HEK293 (cell line): ENCODE results near the gene ITGB1.

ENCODE experiments used
- CTCF ChIA-PET: fragments of 350-600 bp; formaldehyde crosslinking; extraction: SDS; loops from one replicate; lab custom pipeline; 2021; ENCODE audit warnings: antibody characterized with exemption; lab: Yijun Ruan, JAX
- POLR2A ChIA-PET: fragments of 300-600 bp; formaldehyde crosslinking; extraction: SDS; loops from one replicate; lab custom pipeline; 2020; ENCODE audit warnings: antibody characterized with exemption, inconsistent platforms; lab: Yijun Ruan, JAX
- H3K27ac ChIP-seq: fragments of 200-500 bp; sonication (Bioruptor generic); 2 replicates; pipeline ENCODE4 v1.5.1; 2014; ENCODE audit warnings: low read depth, low read length, control low read depth, inconsistent platforms; ENCODE audit errors: extremely low read depth
- H3K36me3 ChIP-seq, 2 experiments: fragments of 200-500 bp in 1 of 2; sonication (Bioruptor generic) in 1 of 2; 1 replicate in 1 of 2; 2 replicates in 1 of 2; pipeline ENCODE4 v1.5.1; 2014 to 2017; ENCODE audit warnings: inconsistent platforms in 2 of 2, low read length in 2 of 2; ENCODE audit not compliant: control insufficient read depth in 2 of 2, insufficient read depth in 1 of 2
- H3K4me1 ChIP-seq: fragments of 200-500 bp; sonication (Bioruptor generic); 2 replicates; pipeline ENCODE4 v1.5.1; 2014; ENCODE audit warnings: mild to moderate bottlenecking, low read length, inconsistent platforms; ENCODE audit not compliant: control insufficient read depth, insufficient read depth
- H3K4me3 ChIP-seq: 2 replicates; pipeline ENCODE4 v1.5.1; 2011; ENCODE audit warnings: low read depth, mild to moderate bottlenecking, control low read depth, low read length, moderate library complexity
- H3K9me3 ChIP-seq: fragments of 200-500 bp; sonication (Bioruptor generic); 2 replicates; pipeline ENCODE4 v1.5.1; 2014; ENCODE audit warnings: low read depth, low read length, inconsistent platforms; ENCODE audit not compliant: control insufficient read depth, insufficient read depth
- PRDM1 ChIP-seq: fragments of 450-650 bp; formaldehyde crosslinking; IDR thresholded peaks from 2 replicates; pipeline ENCODE4; 2016; ENCODE audit warnings: missing biosample characterization, missing genetic modification characterization
- ZBTB17 ChIP-seq: fragments of 450-650 bp; formaldehyde crosslinking; IDR thresholded peaks from 2 replicates; pipeline ENCODE4 v1.5.1; 2016; ENCODE audit warnings: missing biosample characterization, missing genetic modification characterization
- ZFP69B ChIP-seq: fragments of 450-650 bp; formaldehyde crosslinking; IDR thresholded peaks from 2 replicates; pipeline ENCODE4 v1.5.1; 2016; ENCODE audit warnings: missing biosample characterization, missing genetic modification characterization
- ZNF221 ChIP-seq: fragments of 450-650 bp; formaldehyde crosslinking; IDR thresholded peaks from 2 replicates; pipeline ENCODE4 v1.5.1; 2017; ENCODE audit warnings: missing biosample characterization, missing genetic modification characterization, borderline replicate concordance
- ZNF239 ChIP-seq: fragments of 450-650 bp; formaldehyde crosslinking; IDR thresholded peaks from 2 replicates; pipeline ENCODE4 v1.5.1; 2016; ENCODE audit warnings: missing biosample characterization, missing genetic modification characterization
- ZNF24 ChIP-seq: fragments of 450-650 bp; formaldehyde crosslinking; IDR thresholded peaks from 2 replicates; pipeline ENCODE4 v1.5.1; 2016; ENCODE audit warnings: missing biosample characterization, missing genetic modification characterization
- ZNF350 ChIP-seq: fragments of 450-650 bp; formaldehyde crosslinking; IDR thresholded peaks from 2 replicates; pipeline ENCODE4 v1.5.0; 2017; ENCODE audit warnings: missing biosample characterization, mild to moderate bottlenecking, missing genetic modification characterization
- ZNF501 ChIP-seq: fragments of 450-650 bp; formaldehyde crosslinking; IDR thresholded peaks from 2 replicates; pipeline ENCODE4 v1.5.1; 2016; ENCODE audit warnings: missing biosample characterization, missing genetic modification characterization
- ZNF600 ChIP-seq: fragments of 450-650 bp; formaldehyde crosslinking; IDR thresholded peaks from 2 replicates; pipeline ENCODE4 v1.5.1; 2016; ENCODE audit warnings: missing biosample characterization, missing genetic modification characterization
- ZNF610 ChIP-seq: fragments of 450-650 bp; formaldehyde crosslinking; IDR thresholded peaks from 2 replicates; pipeline ENCODE4 v1.5.1; 2016; ENCODE audit warnings: missing biosample characterization, missing genetic modification characterization, borderline replicate concordance
- ZNF677 ChIP-seq: fragments of 450-650 bp; IDR thresholded peaks from 2 replicates; pipeline ENCODE4 v1.5.0; 2018; ENCODE audit warnings: missing biosample characterization, mild to moderate bottlenecking, missing genetic modification characterization, moderate library complexity
- TF ChIP-seq, protein P1 (sequence below): fragments of 450-650 bp; formaldehyde crosslinking; IDR thresholded peaks from 2 replicates; pipeline ENCODE4 v1.5.1; 2016; ENCODE audit warnings: missing biosample characterization, missing genetic modification characterization
- TF ChIP-seq, protein P2 (sequence below): fragments of 450-650 bp; formaldehyde crosslinking; IDR thresholded peaks from 2 replicates; pipeline ENCODE4 v1.5.1; 2016; ENCODE audit warnings: missing biosample characterization, missing genetic modification characterization
- TF ChIP-seq, protein P3 (sequence below): fragments of 450-650 bp; formaldehyde crosslinking; IDR thresholded peaks from 2 replicates; pipeline ENCODE4 v1.5.1; 2016; ENCODE audit warnings: missing biosample characterization, missing genetic modification characterization

The ITGB1 gene

DNA sequence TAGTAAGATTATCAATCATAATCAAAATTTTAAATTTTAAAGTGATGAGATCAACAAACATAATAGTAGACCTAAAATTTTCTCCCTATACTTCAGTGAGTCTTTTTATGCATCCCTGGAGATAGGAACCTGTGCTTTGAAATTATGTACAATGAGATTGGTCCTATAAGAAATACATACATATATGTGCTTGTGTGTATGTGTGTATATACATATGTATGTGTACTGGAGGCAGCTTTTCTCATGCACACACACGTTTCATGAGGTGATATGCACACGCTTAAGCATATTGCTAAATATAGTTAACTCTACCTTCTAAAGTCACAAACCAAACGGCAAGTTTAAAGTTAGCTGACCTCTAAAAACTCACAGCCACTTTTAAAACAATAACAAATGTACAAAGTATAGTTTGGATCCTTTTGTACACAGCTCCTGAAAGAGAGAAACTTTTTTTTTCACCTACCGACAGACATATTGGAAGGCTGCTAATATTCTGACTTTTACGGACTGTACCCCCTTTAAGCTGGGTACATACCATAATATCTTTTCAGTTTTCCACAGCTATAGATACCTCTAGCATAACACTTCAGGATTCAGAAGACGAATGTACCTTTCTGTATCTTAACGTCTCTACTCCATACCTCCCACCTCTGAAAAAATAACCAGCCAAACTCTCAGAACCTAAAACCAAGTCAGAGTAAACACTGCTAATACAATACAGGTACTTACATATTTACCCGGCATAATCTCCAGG is 3.3 kb downstream of the ITGB1 start:
- TF ChIP-seq ZNF610 = no peak
- no peak for TF ChIP-seq ZNF350 (tag by site-specific recombination)
- no peak for TF ChIP-seq ZNF501 (tag by site-specific recombination)
- TF ChIP-seq ZNF221 (tag by site-specific recombination) = no peak
- TF ChIP-seq ZNF239 (tag by site-specific recombination) = no peak
- TF ChIP-seq, protein P1, sequence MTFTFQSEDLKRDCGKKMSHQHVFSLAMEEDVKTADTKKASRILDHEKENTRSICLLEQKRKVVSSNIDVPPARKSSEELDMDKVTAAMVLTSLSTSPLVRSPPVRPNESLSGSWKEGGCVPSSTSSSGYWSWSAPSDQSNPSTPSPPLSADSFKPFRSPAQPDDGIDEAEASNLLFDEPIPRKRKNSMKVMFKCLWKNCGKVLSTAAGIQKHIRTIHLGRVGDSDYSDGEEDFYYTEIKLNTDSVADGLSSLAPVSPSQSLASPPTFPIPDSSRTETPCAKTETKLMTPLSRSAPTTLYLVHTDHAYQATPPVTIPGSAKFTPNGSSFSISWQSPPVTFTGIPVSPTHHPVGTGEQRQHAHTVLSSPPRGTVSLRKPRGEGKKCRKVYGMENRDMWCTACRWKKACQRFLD (tag by site-specific recombination) = no peak
- no peak for TF ChIP-seq PRDM1 (tag by site-specific recombination)

DNA sequence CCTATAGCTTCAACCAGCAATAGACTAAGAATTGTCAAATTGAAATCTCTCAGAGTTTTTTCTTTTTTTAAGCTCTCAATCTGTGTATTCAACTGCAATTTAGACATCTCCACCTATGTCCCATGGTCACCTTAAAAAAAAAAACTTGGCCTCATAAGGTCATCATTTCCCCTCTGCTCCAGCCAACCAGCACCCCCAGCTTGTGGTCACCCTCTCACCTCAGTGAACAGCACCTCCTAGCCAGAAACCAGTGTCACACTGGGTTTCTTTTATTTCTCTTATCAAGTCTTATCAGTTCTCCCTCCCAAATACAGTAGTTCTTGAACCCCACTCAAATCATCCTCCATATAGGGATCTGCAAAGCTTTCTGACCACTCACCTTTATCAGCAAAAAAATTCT is 4.0 kb downstream of the ITGB1 start:
- H3K36me3 ChIP-seq = no peaks in the 10 kb centered on the region
- CTCF ChIA-PET = interaction anchor here (0.6 to 0.9 kb wide), 2 partner anchors 15 to 712 kb away, joined by 3 to 4 read pairs; no protein-coding TSS in a partner anchor
- no peak overlapping the region for H3K27ac ChIP-seq
- no peak overlapping the region for H3K4me3 ChIP-seq
- no peak for TF ChIP-seq ZFP69B
- H3K4me1 ChIP-seq = peaks cover 26% of the 10 kb centered on the region
- H3K9me3 ChIP-seq = no peaks in the 10 kb centered on the region
- POLR2A ChIA-PET = interaction anchor here (7.2 kb wide), 1 partner anchor 27 kb away, joined by 44 read pairs; no protein-coding TSS in a partner anchor

More for the DNA sequence above, 3.3 kb downstream of the ITGB1 start:
- Histone ChIP-seq H3K4me1 (peaks cover 23% of the 10 kb centered on the region), H3K4me3 (peak overlapping the region; percentile 15), H3K27ac (no peak overlapping the region), H3K9me3 (no peaks in the 10 kb centered on the region), H3K36me3 (no peaks in the 10 kb centered on the region)
- ChIA-PET POLR2A (interaction anchor here (7.2 kb wide), 1 partner anchor 26 kb away, joined by 44 read pairs; no protein-coding TSS in a partner anchor), CTCF (interaction anchor here (0.6 to 0.9 kb wide), 3 partner anchors 15 to 713 kb away, joined by 3 to 4 read pairs (median 4); no protein-coding TSS in a partner anchor)

DNA sequence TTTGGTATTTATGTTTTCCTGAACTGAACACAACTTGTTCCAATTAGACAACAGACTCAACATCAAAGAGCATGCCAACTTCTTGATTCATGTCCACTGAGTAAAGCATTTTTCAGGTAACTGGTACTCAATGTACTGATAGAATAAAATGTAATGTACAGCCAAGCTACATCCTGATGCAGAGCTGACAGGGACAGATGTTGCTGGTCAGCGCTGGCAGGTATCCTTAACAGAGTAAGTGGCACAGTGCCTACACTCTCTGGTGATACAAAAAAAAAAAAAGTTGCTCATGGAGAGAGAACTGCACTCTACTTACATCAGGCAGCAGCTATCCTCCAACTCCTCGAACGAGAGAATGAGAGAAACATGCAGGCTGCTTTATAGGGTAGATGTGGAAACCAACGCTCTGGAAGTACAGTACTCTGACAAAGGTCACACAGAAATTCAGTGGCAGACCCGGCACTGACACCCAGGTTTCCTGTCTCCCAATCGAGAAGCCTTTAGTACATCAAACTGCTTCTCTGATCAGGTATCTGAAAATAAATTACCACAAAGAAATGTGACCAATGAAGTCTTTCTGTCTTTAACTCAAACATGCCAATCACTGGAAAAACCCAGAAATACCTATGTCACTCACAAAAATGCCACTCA is 4.6 kb downstream of the ITGB1 start:
- ChIA-PET CTCF (interaction anchor here (0.7 kb wide), 1 partner anchor 56 kb away, joined by 3 read pairs; no protein-coding TSS in a partner anchor), POLR2A (interaction anchor here (7.2 kb wide), 1 partner anchor 28 kb away, joined by 44 read pairs; no protein-coding TSS in a partner anchor)
- Histone ChIP-seq H3K4me1 (peaks cover 32% of the 10 kb centered on the region), H3K9me3 (no peaks in the 10 kb centered on the region), H3K4me3 (no peak overlapping the region), H3K36me3 (no peaks in the 10 kb centered on the region), H3K27ac (no peak overlapping the region)
- TF ChIP-seq ZNF677 (tag by site-specific recombination) (no peak), ZNF600 (tag by site-specific recombination) (peak; percentile 31; the same call in 1 of the 2 replicates), ZBTB17 (peak; percentile 72), ZNF24 (tag by site-specific recombination) (no peak)
- TF ChIP-seq, protein P2, sequence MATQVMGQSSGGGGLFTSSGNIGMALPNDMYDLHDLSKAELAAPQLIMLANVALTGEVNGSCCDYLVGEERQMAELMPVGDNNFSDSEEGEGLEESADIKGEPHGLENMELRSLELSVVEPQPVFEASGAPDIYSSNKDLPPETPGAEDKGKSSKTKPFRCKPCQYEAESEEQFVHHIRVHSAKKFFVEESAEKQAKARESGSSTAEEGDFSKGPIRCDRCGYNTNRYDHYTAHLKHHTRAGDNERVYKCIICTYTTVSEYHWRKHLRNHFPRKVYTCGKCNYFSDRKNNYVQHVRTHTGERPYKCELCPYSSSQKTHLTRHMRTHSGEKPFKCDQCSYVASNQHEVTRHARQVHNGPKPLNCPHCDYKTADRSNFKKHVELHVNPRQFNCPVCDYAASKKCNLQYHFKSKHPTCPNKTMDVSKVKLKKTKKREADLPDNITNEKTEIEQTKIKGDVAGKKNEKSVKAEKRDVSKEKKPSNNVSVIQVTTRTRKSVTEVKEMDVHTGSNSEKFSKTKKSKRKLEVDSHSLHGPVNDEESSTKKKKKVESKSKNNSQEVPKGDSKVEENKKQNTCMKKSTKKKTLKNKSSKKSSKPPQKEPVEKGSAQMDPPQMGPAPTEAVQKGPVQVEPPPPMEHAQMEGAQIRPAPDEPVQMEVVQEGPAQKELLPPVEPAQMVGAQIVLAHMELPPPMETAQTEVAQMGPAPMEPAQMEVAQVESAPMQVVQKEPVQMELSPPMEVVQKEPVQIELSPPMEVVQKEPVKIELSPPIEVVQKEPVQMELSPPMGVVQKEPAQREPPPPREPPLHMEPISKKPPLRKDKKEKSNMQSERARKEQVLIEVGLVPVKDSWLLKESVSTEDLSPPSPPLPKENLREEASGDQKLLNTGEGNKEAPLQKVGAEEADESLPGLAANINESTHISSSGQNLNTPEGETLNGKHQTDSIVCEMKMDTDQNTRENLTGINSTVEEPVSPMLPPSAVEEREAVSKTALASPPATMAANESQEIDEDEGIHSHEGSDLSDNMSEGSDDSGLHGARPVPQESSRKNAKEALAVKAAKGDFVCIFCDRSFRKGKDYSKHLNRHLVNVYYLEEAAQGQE = peak; percentile 42; the same call in 1 of the 2 replicates
- TF ChIP-seq, protein P3, sequence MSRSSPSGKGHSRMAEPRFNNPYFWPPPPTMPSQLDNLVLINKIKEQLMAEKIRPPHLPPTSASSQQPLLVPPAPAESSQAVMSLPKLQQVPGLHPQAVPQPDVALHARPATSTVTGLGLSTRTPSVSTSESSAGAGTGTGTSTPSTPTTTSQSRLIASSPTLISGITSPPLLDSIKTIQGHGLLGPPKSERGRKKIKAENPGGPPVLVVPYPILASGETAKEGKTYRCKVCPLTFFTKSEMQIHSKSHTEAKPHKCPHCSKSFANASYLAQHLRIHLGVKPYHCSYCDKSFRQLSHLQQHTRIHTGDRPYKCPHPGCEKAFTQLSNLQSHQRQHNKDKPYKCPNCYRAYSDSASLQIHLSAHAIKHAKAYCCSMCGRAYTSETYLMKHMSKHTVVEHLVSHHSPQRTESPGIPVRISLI (tag by site-specific recombination) = 0 out of 2 replicates have a peak, but pooled peaks have one; percentile 15
- TF ChIP-seq, all 188 proteins: peak for 4
